Left renal pelvis (tissue), 4 donors: ENCODE data around the gene BCKDHB. TPM values are rescaled to one million over a fixed set of nuclear protein-coding genes. Genes with fewer than 3 reads are reported as not detected.

Experiments used
- DNase-seq, 4 donors: peaks; one replicate each; pipeline ENCODE4 v3.0.0-alpha.2; 2013; ENCODE audit warnings: low read depth in 4 of 4, low spot score in 3 of 4
- polyA plus RNA-seq, 4 donors: library from polyadenylated mRNA; unstranded; fragments of 120-200 nt; gene quantifications; one replicate each; pipeline ENCODE4 v1.2.1, GENCODE V29; 2013; ENCODE audit not compliant: insufficient read length in 4 of 4

Gene BCKDHB
- polyA plus RNA-seq, 4 donors: 22.6 to 37.5 (median 29.8) TPM

GRCh38 chr6:80319196-80319595, 212.7 kb downstream of the BCKDHB start:
- no peak for DNase-seq

GRCh38 chr6:80321011-80321410, 214.5 kb downstream of the BCKDHB start:
- DNase-seq: no peak

- no peak for DNase-seq
Observed at GRCh38 chr6:80325742-80326141, 219.3 kb downstream of the BCKDHB start.

- no peak for DNase-seq
Observed at GRCh38 chr6:80328652-80329051, 222.2 kb downstream of the BCKDHB start.

GRCh38 chr6:80329496-80329895, 223.0 kb downstream of the BCKDHB start:
- no peak for DNase-seq

- no peak for DNase-seq
Observed at GRCh38 chr6:80330961-80331360, 224.5 kb downstream of the BCKDHB start.

- DNase-seq: no peak
Observed at GRCh38 chr6:80331522-80331921, 225.1 kb downstream of the BCKDHB start.

GRCh38 chr6:80331974-80332373, 225.5 kb downstream of the BCKDHB start:
- DNase-seq: no peak

GRCh38 chr6:80333342-80333741, 226.9 kb downstream of the BCKDHB start:
- no peak for DNase-seq

- DNase-seq: no peak
Observed at GRCh38 chr6:80335121-80335531, 228.7 kb downstream of the BCKDHB start.

- no peak for DNase-seq
Observed at GRCh38 chr6:80336911-80337310, 230.4 kb downstream of the BCKDHB start.

GRCh38 chr6:80338201-80338836, 231.8 kb downstream of the BCKDHB start:
- DNase-seq: peak in 1 of 4 donors; percentile 46

- DNase-seq: no peak
Observed at GRCh38 chr6:80339421-80339820, 232.9 kb downstream of the BCKDHB start.

- DNase-seq: no peak
Observed at GRCh38 chr6:80340280-80340679, 233.8 kb downstream of the BCKDHB start.

GRCh38 chr6:80340686-80341085, 234.2 kb downstream of the BCKDHB start:
- no peak for DNase-seq

GRCh38 chr6:80341330-80341729, 234.9 kb downstream of the BCKDHB start:
- no peak for DNase-seq

- DNase-seq: no peak
Observed at GRCh38 chr6:80343511-80343910, 237.0 kb downstream of the BCKDHB start.

- DNase-seq: no peak
Observed at GRCh38 chr6:80347101-80347500, 240.6 kb downstream of the BCKDHB start.

- DNase-seq: no peak
Observed at GRCh38 chr6:80348263-80348662, 241.8 kb downstream of the BCKDHB start.

GRCh38 chr6:80356000-80356399, 249.5 kb downstream of the BCKDHB start:
- no peak for DNase-seq

GRCh38 chr6:80356545-80356944, 250.1 kb downstream of the BCKDHB start:
- DNase-seq: no peak

- DNase-seq: no peak
Observed at GRCh38 chr6:80357081-80357480, 250.6 kb downstream of the BCKDHB start.

GRCh38 chr6:80357674-80358073, 251.2 kb downstream of the BCKDHB start:
- DNase-seq: no peak
